Activated T-cell treated with anti-CD3 and anti-CD28 coated beads for 48 hours (primary cell): ENCODE results near the gene EHMT1.

ENCODE experiments used
- DNase-seq: peaks from one replicate; pipeline ENCODE4 v3.0.0-alpha.2; 2020; ENCODE audit warnings: low read depth

Gene EHMT1

GRCh38 chr9:137647096-137647714, 28.4 kb downstream of the EHMT1 start:
- no peak for DNase-seq

- DNase-seq: no peak
Observed at GRCh38 chr9:137648396-137648795, 29.6 kb downstream of the EHMT1 start.

- DNase-seq: no peak
Observed at GRCh38 chr9:137649553-137649952, 30.7 kb downstream of the EHMT1 start.

GRCh38 chr9:137650259-137650658, 31.5 kb downstream of the EHMT1 start:
- no peak for DNase-seq

- DNase-seq: no peak
Observed at GRCh38 chr9:137650779-137651178, 32.0 kb downstream of the EHMT1 start.

- no peak for DNase-seq
Observed at GRCh38 chr9:137656416-137656815, 37.6 kb downstream of the EHMT1 start.

GRCh38 chr9:137657606-137658005, 38.8 kb downstream of the EHMT1 start:
- DNase-seq: no peak

- DNase-seq: no peak
Observed at GRCh38 chr9:137658781-137659180, 40.0 kb downstream of the EHMT1 start.

- DNase-seq: no peak
Observed at GRCh38 chr9:137660144-137660543, 41.3 kb downstream of the EHMT1 start.

GRCh38 chr9:137663584-137663983, 44.8 kb downstream of the EHMT1 start:
- DNase-seq: no peak

GRCh38 chr9:137664676-137665075, 45.9 kb downstream of the EHMT1 start:
- DNase-seq: no peak

GRCh38 chr9:137665226-137665625, 46.4 kb downstream of the EHMT1 start:
- DNase-seq: no peak

GRCh38 chr9:137665697-137666512, 47.1 kb downstream of the EHMT1 start:
- DNase-seq: no peak

GRCh38 chr9:137666513-137666822, 47.7 kb downstream of the EHMT1 start:
- DNase-seq: no peak

GRCh38 chr9:137666955-137667670, 48.3 kb downstream of the EHMT1 start:
- DNase-seq: no peak

- no peak for DNase-seq
Observed at GRCh38 chr9:137668203-137668602, 49.4 kb downstream of the EHMT1 start.

- no peak for DNase-seq
Observed at GRCh38 chr9:137669261-137669672, 50.5 kb downstream of the EHMT1 start.

GRCh38 chr9:137670391-137671195, 51.8 kb downstream of the EHMT1 start:
- DNase-seq: no peak

- DNase-seq: no peak
Observed at GRCh38 chr9:137671196-137671538, 52.4 kb downstream of the EHMT1 start.

GRCh38 chr9:137671721-137672120, 52.9 kb downstream of the EHMT1 start:
- no peak for DNase-seq

- DNase-seq: no peak
Observed at GRCh38 chr9:137672907-137673791, 54.3 kb downstream of the EHMT1 start.
